Astrocyte (in vitro differentiated cells and primary cell): ENCODE measurements around the gene ZMYND11. TPM values are rescaled to one million over a fixed set of nuclear protein-coding genes. Genes with fewer than 3 reads are reported as not detected.
"Not testable (repeated sequence)": the region's sequence is repeated elsewhere in the genome, so short reads cannot be mapped to it uniquely, and the experiment has no call there.

Source experiments
- DNase-seq: peaks from one replicate; pipeline ENCODE4 v3.0.0-alpha.2; 2010; ENCODE audit warnings: low read depth
- FAIRE-seq: peaks from 2 replicates; lab custom pipeline; 2011; peaks lifted over from hg19 to GRCh38; lab: Jason Lieb, UNC
- H2AFZ ChIP-seq: 2 replicates; pipeline ENCODE4 v1.6.0; 2012; ENCODE audit warnings: low read depth, low read length, inconsistent platforms
- H3K27ac ChIP-seq: 2 replicates; pipeline ENCODE4 v1.5.1; 2011; ENCODE audit warnings: low read depth, low read length, inconsistent platforms
- H3K27me3 ChIP-seq: 2 replicates; pipeline ENCODE4 v1.6.0; 2011; ENCODE audit warnings: low read length, inconsistent platforms; ENCODE audit not compliant: insufficient read depth
- H3K36me3 ChIP-seq: 2 replicates; pipeline ENCODE4 v1.5.1; 2011; ENCODE audit warnings: low read length, inconsistent platforms; ENCODE audit not compliant: insufficient read depth
- H3K4me1 ChIP-seq: 2 replicates; pipeline ENCODE4 v1.5.1; 2011; ENCODE audit warnings: low read length, inconsistent platforms; ENCODE audit not compliant: insufficient read depth
- H3K4me2 ChIP-seq: 2 replicates; pipeline ENCODE4 v1.6.0; 2012; ENCODE audit warnings: low read length, inconsistent platforms
- H3K4me3 ChIP-seq: 2 replicates; pipeline ENCODE4 v1.5.1; 2011; ENCODE audit warnings: low read depth, mild to moderate bottlenecking, low read length, inconsistent platforms; ENCODE audit not compliant: insufficient read depth
- H3K79me2 ChIP-seq: 2 replicates; pipeline ENCODE4 v1.6.0; 2012; ENCODE audit warnings: mild to moderate bottlenecking, low read length, inconsistent platforms; ENCODE audit not compliant: insufficient read depth
- H3K9ac ChIP-seq: 2 replicates; pipeline ENCODE4 v1.6.0; 2012; ENCODE audit warnings: mild to moderate bottlenecking, low read length, inconsistent platforms
- H3K9me3 ChIP-seq: 2 replicates; pipeline ENCODE4 v1.5.1; 2012; ENCODE audit warnings: low read depth, mild to moderate bottlenecking, low read length, inconsistent platforms; ENCODE audit not compliant: insufficient read depth
- H4K20me1 ChIP-seq: 2 replicates; pipeline ENCODE4 v1.6.0; 2012; ENCODE audit warnings: low read length, inconsistent platforms; ENCODE audit not compliant: insufficient read depth
- H3K27ac Mint-ChIP-seq: one replicate; pipeline ENCODE4 v1.8.0; 2021; ENCODE audit warnings: mild to moderate bottlenecking, mixed read lengths; ENCODE audit not compliant: unreplicated experiment
- H3K27me3 Mint-ChIP-seq: one replicate; pipeline ENCODE4 v1.8.0; 2021; ENCODE audit warnings: low read depth, mixed read lengths; ENCODE audit not compliant: unreplicated experiment
- H3K36me3 Mint-ChIP-seq: one replicate; pipeline ENCODE4 v1.8.0; 2021; ENCODE audit warnings: low read depth, mixed read lengths; ENCODE audit not compliant: unreplicated experiment
- H3K4me1 Mint-ChIP-seq: one replicate; pipeline ENCODE4 v1.8.0; 2021; ENCODE audit warnings: low read depth, mixed read lengths; ENCODE audit not compliant: unreplicated experiment
- H3K4me3 Mint-ChIP-seq: one replicate; pipeline ENCODE4 v1.8.0; 2021; ENCODE audit warnings: mild to moderate bottlenecking, moderate library complexity, mixed read lengths; ENCODE audit not compliant: unreplicated experiment
- H3K9me3 Mint-ChIP-seq: one replicate; pipeline ENCODE4 v1.8.0; 2021; ENCODE audit warnings: mild to moderate bottlenecking, mixed read lengths; ENCODE audit not compliant: unreplicated experiment
- CTCF ChIP-seq: IDR thresholded peaks from 2 replicates; pipeline ENCODE4 v1.5.1; 2011; ENCODE audit warnings: low read depth, mild to moderate bottlenecking, inconsistent platforms, low read length, moderate library complexity; ENCODE audit not compliant: insufficient read depth
- EZH2 ChIP-seq: IDR thresholded peaks from 2 replicates; pipeline ENCODE4 v1.6.1; 2012; ENCODE audit warnings: mild to moderate bottlenecking, low read length, inconsistent platforms; ENCODE audit not compliant: insufficient read depth
- total RNA-seq: library from RNA; stranded (reverse); gene quantifications from 2 replicates; pipeline ENCODE4 v1.2.1, GENCODE V29; 2021

Gene ZMYND11
- total RNA-seq, 1 donor from 2014 or later, result 37.9 TPM

DNA sequence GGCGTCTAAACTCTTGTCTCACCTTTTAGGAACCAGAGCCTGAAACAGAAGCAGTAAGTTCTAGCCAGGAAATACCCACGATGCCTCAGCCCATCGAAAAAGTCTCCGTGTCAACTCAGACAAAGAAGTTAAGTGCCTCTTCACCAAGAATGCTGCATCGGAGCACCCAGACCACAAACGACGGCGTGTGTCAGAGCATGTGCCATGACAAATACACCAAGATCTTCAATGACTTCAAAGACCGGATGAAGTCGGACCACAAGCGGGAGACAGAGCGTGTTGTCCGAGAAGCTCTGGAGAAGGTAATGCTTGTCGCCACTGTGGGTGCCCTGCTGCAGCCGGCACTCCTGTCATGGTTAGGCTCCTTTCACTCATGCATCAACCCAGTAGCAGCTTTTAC is 113.1 kb downstream of the ZMYND11 start:
- Mint-ChIP-seq H3K4me3 (no peak overlapping the region), H3K27ac (no peak overlapping the region), H3K9me3 (no peaks in the 10 kb centered on the region), H3K36me3 (peaks cover 13% of the 10 kb centered on the region), H3K4me1 (no peaks in the 10 kb centered on the region), H3K27me3 (no peaks in the 10 kb centered on the region)
- H3K4me1 ChIP-seq, result no peaks in the 10 kb centered on the region
- no peaks in the 10 kb centered on the region for H3K9me3 ChIP-seq
- no peaks in the 10 kb centered on the region for H3K79me2 ChIP-seq
- H3K9ac ChIP-seq, result no peak overlapping the region
- H2AFZ ChIP-seq, result no peak overlapping the region
- H3K4me3 ChIP-seq, result no peak overlapping the region
- no peaks in the 10 kb centered on the region for H3K27me3 ChIP-seq
- H3K36me3 ChIP-seq, result peaks cover 45% of the 10 kb centered on the region
- FAIRE-seq (no peak), DNase-seq (peak; percentile 64)
- no peaks in the 10 kb centered on the region for H4K20me1 ChIP-seq
- TF ChIP-seq EZH2 (no peak), CTCF (no peak)
- H3K4me2 ChIP-seq, result no peak overlapping the region
- no peak overlapping the region for H3K27ac ChIP-seq

- no peak for DNase-seq
- Histone ChIP-seq H3K4me1 (no peaks in the 10 kb centered on the region), H2AFZ (no peak overlapping the region), H4K20me1 (no peaks in the 10 kb centered on the region), H3K27ac (no peak overlapping the region), H3K4me2 (no peak overlapping the region), H3K9ac (no peak overlapping the region), H3K4me3 (no peak overlapping the region), H3K27me3 (no peaks in the 10 kb centered on the region), H3K9me3 (no peaks in the 10 kb centered on the region), H3K36me3 (peaks cover 40% of the 10 kb centered on the region), H3K79me2 (no peaks in the 10 kb centered on the region)
- TF ChIP-seq EZH2, result no peak
- no peak for TF ChIP-seq CTCF
- Mint-ChIP-seq H3K4me1 (no peaks in the 10 kb centered on the region), H3K36me3 (peaks cover 8% of the 10 kb centered on the region), H3K9me3 (no peaks in the 10 kb centered on the region), H3K4me3 (no peak overlapping the region), H3K27ac (no peak overlapping the region), H3K27me3 (no peaks in the 10 kb centered on the region)
- no peak for FAIRE-seq
These were observed 116.8 kb downstream of the ZMYND11 start for GRCh38 chr10:251982-252582.

GRCh38 chr10:260819-261429 is 125.7 kb downstream of the ZMYND11 start:
- no peaks in the 10 kb centered on the region for H4K20me1 ChIP-seq
- no peaks in the 10 kb centered on the region for H3K4me1 ChIP-seq
- H3K36me3 Mint-ChIP-seq, result peaks cover 17% of the 10 kb centered on the region
- no peak overlapping the region for H3K27ac Mint-ChIP-seq
- H2AFZ ChIP-seq, result no peak overlapping the region
- H3K27ac ChIP-seq, result no peak overlapping the region
- no peaks in the 10 kb centered on the region for H3K79me2 ChIP-seq
- DNase-seq (no peak), FAIRE-seq (no peak)
- H3K4me2 ChIP-seq, result no peak overlapping the region
- H3K4me3 ChIP-seq, result no peak overlapping the region
- no peaks in the 10 kb centered on the region for H3K9me3 Mint-ChIP-seq
- H3K9me3 ChIP-seq, result no peaks in the 10 kb centered on the region
- H3K27me3 Mint-ChIP-seq, result no peaks in the 10 kb centered on the region
- H3K4me3 Mint-ChIP-seq, result no peak overlapping the region
- no peak overlapping the region for H3K9ac ChIP-seq
- no peaks in the 10 kb centered on the region for H3K27me3 ChIP-seq
- H3K4me1 Mint-ChIP-seq, result no peaks in the 10 kb centered on the region
- TF ChIP-seq EZH2 (no peak), CTCF (no peak)
- H3K36me3 ChIP-seq, result peaks cover 6% of the 10 kb centered on the region

DNA sequence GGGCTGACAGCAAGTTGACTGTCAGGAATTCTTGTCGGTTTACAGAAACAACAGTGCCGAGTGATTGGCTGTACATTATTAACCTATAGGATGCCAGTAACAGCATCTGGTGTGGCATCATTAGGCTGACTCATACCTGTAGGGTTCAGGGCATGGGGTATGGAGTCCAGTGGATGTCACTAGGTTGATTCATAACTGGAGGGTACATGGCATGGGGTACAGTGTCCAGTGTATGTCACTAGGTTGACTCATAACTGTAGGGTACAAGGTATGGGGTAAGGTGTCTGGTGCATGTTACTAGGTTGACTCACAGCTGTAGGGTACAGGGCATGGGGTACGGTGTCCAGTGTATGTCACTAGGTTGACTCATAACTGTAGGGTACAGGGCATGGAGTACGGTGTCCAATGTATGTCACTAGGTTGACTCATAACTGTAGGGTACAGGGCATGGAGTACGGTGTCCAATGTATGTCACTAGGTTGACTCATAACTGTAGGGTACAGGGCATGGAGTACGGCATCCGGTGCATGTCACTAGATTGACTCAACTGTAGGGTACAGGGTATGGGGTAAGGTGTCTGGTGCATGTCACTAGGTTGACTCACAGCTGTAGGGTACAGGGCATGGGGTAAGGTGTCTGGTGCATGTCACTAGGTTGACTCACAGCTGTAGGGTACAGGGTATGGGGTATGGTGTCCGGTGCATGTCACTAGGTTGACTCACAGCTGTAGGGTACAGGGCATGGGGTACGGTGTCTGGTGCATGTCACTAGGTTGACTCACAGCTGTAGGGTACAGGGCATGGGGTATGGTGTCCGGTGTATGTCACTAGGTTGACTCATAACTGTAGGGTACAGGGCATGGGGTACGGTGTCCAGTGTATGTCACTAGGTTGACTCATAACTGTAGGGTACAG is 129.2 kb downstream of the ZMYND11 start:
- not testable (repeated sequence) for H3K9me3 Mint-ChIP-seq, H3K4me3 ChIP-seq, H3K36me3 ChIP-seq, FAIRE-seq, H3K4me1 Mint-ChIP-seq, H3K4me2 ChIP-seq, H3K4me3 Mint-ChIP-seq, H3K27me3 Mint-ChIP-seq, H3K27me3 ChIP-seq, H3K4me1 ChIP-seq, DNase-seq, H2AFZ ChIP-seq, H3K27ac ChIP-seq, H3K9ac ChIP-seq, H3K27ac Mint-ChIP-seq, H3K9me3 ChIP-seq, H3K79me2 ChIP-seq, H4K20me1 ChIP-seq
- H3K36me3 Mint-ChIP-seq, result peaks cover 11% of the 10 kb centered on the region
